ENCODE data around the gene ETV1.

DNA sequence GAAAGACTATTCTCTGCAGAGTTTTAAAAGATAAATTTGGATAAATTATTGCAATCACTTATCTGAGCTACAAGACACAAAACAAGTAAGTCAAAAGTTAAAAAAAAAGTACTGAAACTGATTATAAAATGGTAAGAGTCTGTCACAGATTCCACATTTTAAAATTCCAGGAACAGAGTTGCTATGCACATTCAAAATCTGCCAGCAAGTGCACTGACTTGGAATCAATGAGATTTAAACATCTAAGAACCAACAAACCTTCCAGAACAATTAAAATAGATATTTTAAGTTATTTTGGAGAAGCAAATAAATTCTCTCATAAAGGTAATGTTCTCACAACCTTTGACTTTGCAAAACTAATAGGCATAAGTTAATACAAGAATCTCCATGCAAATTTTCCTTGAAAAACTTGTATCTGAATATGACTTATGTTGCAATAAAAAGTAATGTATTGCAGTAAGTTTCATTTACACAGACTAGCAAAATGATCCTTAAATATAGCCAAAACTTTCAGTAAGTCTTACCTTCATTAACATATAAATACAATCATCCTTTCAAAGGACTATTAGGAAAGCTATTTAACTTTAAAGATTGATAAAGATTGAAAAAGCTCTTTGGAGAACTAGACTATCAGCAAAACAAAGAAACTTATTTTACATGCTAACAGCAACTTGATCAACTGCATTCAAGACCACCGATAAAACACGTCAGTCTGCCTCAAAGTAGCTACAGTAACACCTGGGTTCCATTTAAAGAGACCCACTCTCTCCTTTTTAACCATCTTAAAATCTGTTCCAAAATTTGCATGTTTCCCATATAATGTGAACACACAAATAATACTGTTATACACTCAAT lies 4.4 kb downstream of the ETV1 start:
- TF ChIP-seq ZNF274 (IDR thresholded peaks at IDR 0.05; ENCODE audit: low read depth, low read length) (no peak), SUZ12 (IDR thresholded peaks at IDR 0.05; ENCODE audit: extremely low read depth, insufficient read depth, insufficient read length) (no peak), YY1 (IDR thresholded peaks at IDR 0.05; ENCODE audit: insufficient read depth, insufficient read length) (no peak)

Data from NT2/D1 (cell line).